GM12892 (cell line): Measurements from ENCODE around the gene BSPRY.

Source experiments
- POLR2A ChIP-seq: IDR thresholded peaks from 2 replicates; pipeline ENCODE4 v1.6.1; 2011; ENCODE audit warnings: low read depth, low read length, control low read depth
- POLR2AphosphoS5 ChIP-seq: IDR thresholded peaks from 2 replicates; pipeline ENCODE4 v1.6.1; 2011; ENCODE audit warnings: low read depth, low read length, control low read depth

DNA sequence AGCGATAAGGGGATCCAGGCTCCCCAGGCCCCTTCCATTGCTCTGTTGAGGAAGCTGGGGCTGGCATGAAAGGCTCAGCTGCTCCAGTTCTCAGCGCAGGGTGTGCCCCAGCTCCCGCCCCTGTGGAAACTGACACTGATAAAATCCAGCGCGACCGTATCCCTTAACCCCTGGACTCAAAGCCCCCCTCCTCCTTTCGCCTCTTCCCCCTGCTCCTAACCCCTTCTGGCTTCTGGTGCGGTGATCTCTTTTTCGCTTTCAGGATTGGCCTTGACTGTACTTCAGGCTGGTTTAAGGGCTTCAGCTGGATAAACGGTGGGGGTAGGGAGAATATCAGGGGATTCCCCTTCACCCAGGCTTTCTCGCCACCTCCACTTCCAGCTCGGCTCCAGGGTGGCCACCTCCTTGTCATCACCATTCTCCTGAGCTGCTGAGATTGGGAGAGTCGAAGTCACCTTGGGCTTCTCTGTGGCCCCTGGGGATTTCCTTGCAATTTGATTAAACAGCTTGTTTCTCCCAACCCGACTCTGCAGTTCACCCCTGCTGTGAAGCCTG is 843 bp downstream of the BSPRY start:
- TF ChIP-seq POLR2A, result no peak
- TF ChIP-seq POLR2AphosphoS5, result no peak
